IgD-negative memory B cell (primary cell): ENCODE results near the gene SIPA1. TPM values are rescaled to one million over a fixed set of nuclear protein-coding genes. Genes with fewer than 3 reads are reported as not detected.

Experiments
- H3K27ac Mint-ChIP-seq, 3 donors: one replicate each; pipeline ENCODE4 v1.8.0; 2020 to 2022; ENCODE audit warnings: mild to moderate bottlenecking in 3 of 3, mixed read lengths in 3 of 3, moderate library complexity in 1 of 3
- H3K27me3 Mint-ChIP-seq: one replicate; pipeline ENCODE4 v1.8.0; 2021; ENCODE audit warnings: mixed read lengths
- H3K36me3 Mint-ChIP-seq: one replicate; pipeline ENCODE4 v1.8.0; 2020; ENCODE audit warnings: mild to moderate bottlenecking, mixed read lengths
- H3K4me1 Mint-ChIP-seq, 3 donors: one replicate each; pipeline ENCODE4 v1.8.0; 2020 to 2022; ENCODE audit warnings: mixed read lengths in 3 of 3, mild to moderate bottlenecking in 1 of 3
- H3K4me3 Mint-ChIP-seq, 4 donors: one replicate each; pipeline ENCODE4 v1.8.0; 2020 to 2022; ENCODE audit warnings: mild to moderate bottlenecking in 4 of 4, mixed read lengths in 4 of 4, moderate library complexity in 3 of 4
- H3K9me3 Mint-ChIP-seq, 3 donors: one replicate each; pipeline ENCODE4 v1.8.0; 2020 to 2021; ENCODE audit warnings: mixed read lengths in 3 of 3, mild to moderate bottlenecking in 1 of 3
- polyA plus RNA-seq: library from polyadenylated mRNA; unstranded; fragments of 300-500 nt; fragmentation: Illumina TruSeq; gene quantifications from one replicate; pipeline ENCODE4 v1.2.3, GENCODE V29; 2021

The SIPA1 gene
- polyA plus RNA-seq, 1 donor from 2014 or later, result 253 TPM

DNA sequence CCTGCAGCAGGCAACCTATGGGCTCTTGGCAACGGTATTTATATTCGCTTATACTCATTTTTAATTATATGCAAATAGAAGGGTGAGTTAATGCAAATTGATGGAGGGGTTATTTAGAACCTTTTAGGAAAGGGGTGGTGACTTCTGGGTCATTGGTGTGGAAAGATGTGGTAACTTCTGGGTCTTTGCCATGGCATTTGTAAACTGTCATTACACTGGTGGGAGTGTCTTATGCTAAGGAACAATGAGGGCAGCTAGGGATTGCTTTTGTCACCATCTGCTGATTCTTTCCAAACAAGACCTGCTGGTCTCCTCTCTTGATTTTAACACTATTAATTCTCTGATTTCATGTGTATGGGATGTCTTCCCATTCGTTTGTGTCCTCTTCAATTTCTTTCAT, 62.5 kb downstream of the SIPA1 start:
- Mint-ChIP-seq H3K27ac (no peak overlapping the region), H3K9me3 (no peaks in the 10 kb centered on the region)

More for the DNA sequence above, 62.5 kb downstream of the SIPA1 start:
- Mint-ChIP-seq H3K4me1 (peaks cover 10 to 15% (median 13%) of the 10 kb centered on the region in 3 donors), H3K36me3 (peaks cover 1% of the 10 kb centered on the region), H3K27me3 (no peaks in the 10 kb centered on the region), H3K4me3 (peak overlapping the region in 1 of 4 donors; percentile 6)

Other genes with a start within 250 kb of the SIPA1 start
- 1.2 TPM for gene NEAT1, start 215.3 kb upstream of the SIPA1 start, polyA plus RNA-seq
- gene MALAT1, start 139.1 kb upstream of the SIPA1 start, polyA plus RNA-seq, result 3,054 TPM
- 34.0 TPM for gene SCYL1, start 113.0 kb upstream of the SIPA1 start, polyA plus RNA-seq
- gene LTBP3, start 79.7 kb upstream of the SIPA1 start, polyA plus RNA-seq, result 37.4 TPM
- 86.4 TPM for gene ZNRD2, start 67.6 kb upstream of the SIPA1 start, polyA plus RNA-seq
- 49.0 TPM for gene FAM89B, start 65.6 kb upstream of the SIPA1 start, polyA plus RNA-seq
- 16.1 TPM for gene EHBP1L1, start 62.0 kb upstream of the SIPA1 start, polyA plus RNA-seq
- gene KCNK7, start 42.3 kb upstream of the SIPA1 start, polyA plus RNA-seq, result not detected
- 26.5 TPM for gene MAP3K11, start 23.9 kb upstream of the SIPA1 start, polyA plus RNA-seq
- gene PCNX3, start 22.3 kb upstream of the SIPA1 start, polyA plus RNA-seq, result 6.8 TPM
- gene RELA, start 24.8 kb downstream of the SIPA1 start, polyA plus RNA-seq, result 66.7 TPM
- 62.6 TPM for gene KAT5, start 74.2 kb downstream of the SIPA1 start, polyA plus RNA-seq
- 120 TPM for gene RNASEH2C, start 82.7 kb downstream of the SIPA1 start, polyA plus RNA-seq
- 17.2 TPM for gene AP5B1, start 142.9 kb downstream of the SIPA1 start, polyA plus RNA-seq
- gene OVOL1, start 149.0 kb downstream of the SIPA1 start, polyA plus RNA-seq, result not detected
- gene SNX32, start 195.9 kb downstream of the SIPA1 start, polyA plus RNA-seq, result 0.78 TPM
- 2,244 TPM for gene CFL1, start 220.1 kb downstream of the SIPA1 start, polyA plus RNA-seq
- 38.7 TPM for gene MUS81, start 222.3 kb downstream of the SIPA1 start, polyA plus RNA-seq
- 0.29 TPM for gene EFEMP2, start 234.7 kb downstream of the SIPA1 start, polyA plus RNA-seq
- gene CTSW, start 241.7 kb downstream of the SIPA1 start, polyA plus RNA-seq, result 29.2 TPM